ENCODE results near the gene HTR4. TPM values are rescaled to one million over a fixed set of nuclear protein-coding genes. Genes with fewer than 3 reads are reported as not detected.

The HTR4 gene
- total RNA-seq, 1 donor from 2014 or later: not detected

- no peaks in the 10 kb centered on the region for H4K20me1 ChIP-seq (ENCODE audit: low read depth)
- Mint-ChIP-seq H3K27ac (no peak overlapping the region), H3K4me1 (peaks cover 13% of the 10 kb centered on the region), H3K4me3 (no peak overlapping the region), H3K36me3 (no peaks in the 10 kb centered on the region), H3K27me3 (ENCODE audit: insufficient read depth, low read depth) (no peaks in the 10 kb centered on the region), H3K9me3 (no peaks in the 10 kb centered on the region)
- peaks cover 9% of the 10 kb centered on the region for H3F3A ChIP-seq (ENCODE audit: low read depth)
- DNase-seq (ENCODE audit: low spot score): peak; percentile 59
- no peaks in the 10 kb centered on the region for H3K27me3 ChIP-seq
- H2AFZ ChIP-seq (replicated peaks): no peak overlapping the region
- no peaks in the 10 kb centered on the region for H3K36me3 ChIP-seq
- TF ChIP-seq EZH2phosphoT487 (IDR thresholded peaks at IDR 0.05) (no peak), CTCF (IDR thresholded peaks at IDR 0.05) (peak; percentile 4)
- H3K27ac ChIP-seq: no peak overlapping the region
- H3K9ac ChIP-seq: no peak overlapping the region
- no peaks in the 10 kb centered on the region for H3K9me3 ChIP-seq (ENCODE audit: low read depth)
- H3K4me2 ChIP-seq: peak overlapping the region; percentile 19
- no peaks in the 10 kb centered on the region for H3K79me2 ChIP-seq (ENCODE audit: low read depth)
- peaks cover 11% of the 10 kb centered on the region for H3K4me1 ChIP-seq
- H3K4me3 ChIP-seq: no peak overlapping the region
Measured at GRCh38 chr5:148586796-148587195, 67.5 kb downstream of the HTR4 start.

- TF ChIP-seq CTCF (IDR thresholded peaks at IDR 0.05) (peak; percentile 19), EZH2phosphoT487 (IDR thresholded peaks at IDR 0.05) (no peak), EZH2 (IDR thresholded peaks at IDR 0.05) (no peak)
Measured at GRCh38 chr5:148585988-148586387, 68.3 kb downstream of the HTR4 start.

GRCh38 chr5:148584103-148584502 is 70.2 kb downstream of the HTR4 start:
- Histone ChIP-seq H3K4me3 (no peak overlapping the region), H3K36me3 (no peaks in the 10 kb centered on the region), H3K4me1 (peaks cover 11% of the 10 kb centered on the region), H3K9me3 (ENCODE audit: low read depth) (no peaks in the 10 kb centered on the region), H2AFZ (replicated peaks) (no peak overlapping the region), H3K27me3 (no peaks in the 10 kb centered on the region), H3K9ac (no peak overlapping the region), H3K79me2 (ENCODE audit: low read depth) (no peaks in the 10 kb centered on the region), H3K27ac (no peak overlapping the region), H3K4me2 (no peak overlapping the region), H4K20me1 (ENCODE audit: low read depth) (no peaks in the 10 kb centered on the region), H3F3A (ENCODE audit: low read depth) (peaks cover 9% of the 10 kb centered on the region)
- Mint-ChIP-seq H3K9me3 (no peaks in the 10 kb centered on the region), H3K27me3 (ENCODE audit: insufficient read depth, low read depth) (no peaks in the 10 kb centered on the region), H3K36me3 (no peaks in the 10 kb centered on the region), H3K4me1 (peaks cover 13% of the 10 kb centered on the region), H3K4me3 (no peak overlapping the region), H3K27ac (no peak overlapping the region)
- TF ChIP-seq CTCF (IDR thresholded peaks at IDR 0.05) (no peak), EZH2phosphoT487 (IDR thresholded peaks at IDR 0.05) (no peak), EZH2 (IDR thresholded peaks at IDR 0.05) (no peak)
- DNase-seq (ENCODE audit: low spot score): no peak

More at GRCh38 chr5:148585988-148586387, 68.3 kb downstream of the HTR4 start:
- H3K4me2 ChIP-seq: no peak overlapping the region
- no peaks in the 10 kb centered on the region for H3K79me2 ChIP-seq (ENCODE audit: low read depth)
- no peak overlapping the region for H3K4me3 ChIP-seq
- no peaks in the 10 kb centered on the region for H3K27me3 ChIP-seq
- H2AFZ ChIP-seq (replicated peaks): no peak overlapping the region
- peaks cover 11% of the 10 kb centered on the region for H3K4me1 ChIP-seq
- peaks cover 13% of the 10 kb centered on the region for H3K4me1 Mint-ChIP-seq
- DNase-seq (ENCODE audit: low spot score): peak; percentile 26
- H3K27me3 Mint-ChIP-seq (ENCODE audit: insufficient read depth, low read depth): no peaks in the 10 kb centered on the region
- H3K4me3 Mint-ChIP-seq: no peak overlapping the region
- H3K27ac Mint-ChIP-seq: no peak overlapping the region
- H3F3A ChIP-seq (ENCODE audit: low read depth): peaks cover 9% of the 10 kb centered on the region
- no peak overlapping the region for H3K27ac ChIP-seq
- no peaks in the 10 kb centered on the region for H4K20me1 ChIP-seq (ENCODE audit: low read depth)
- no peak overlapping the region for H3K9ac ChIP-seq
- H3K36me3 ChIP-seq: no peaks in the 10 kb centered on the region
- no peaks in the 10 kb centered on the region for H3K36me3 Mint-ChIP-seq
- H3K9me3 Mint-ChIP-seq: no peaks in the 10 kb centered on the region
- H3K9me3 ChIP-seq (ENCODE audit: low read depth): no peaks in the 10 kb centered on the region

Data from neural progenitor cell (in vitro differentiated cells).